ENCODE data around the gene PER3.

- TF ChIP-seq CTCF (IDR thresholded peaks at IDR 0.05) (no peak), POLR2A (IDR thresholded peaks at IDR 0.05) (no peak), EP300 (IDR thresholded peaks at IDR 0.05) (no peak)
Measured at GRCh38 chr1:7842517-7842916, 58.4 kb downstream of the PER3 start.
